Mesothelial cell of epicardium (in vitro differentiated cells): ENCODE measurements around the gene SH3RF3. TPM values are rescaled to one million over a fixed set of nuclear protein-coding genes. Genes with fewer than 3 reads are reported as not detected.

Experiments
- DNase-seq, 2 experiments: peaks; one replicate each; pipeline ENCODE4 v3.0.0; 2021; ENCODE audit warnings: low spot score in 2 of 2; ENCODE audit not compliant: unreplicated experiment in 2 of 2
- H3K27ac Mint-ChIP-seq: 2 replicates; pipeline ENCODE4 v1.8.0; 2021; ENCODE audit warnings: mixed read lengths
- H3K27me3 Mint-ChIP-seq: 2 replicates; pipeline ENCODE4 v1.8.0; 2021; ENCODE audit warnings: low read depth, mixed read lengths
- H3K36me3 Mint-ChIP-seq: 2 replicates; pipeline ENCODE4 v1.8.0; 2021; ENCODE audit warnings: mixed read lengths
- H3K4me1 Mint-ChIP-seq: 2 replicates; pipeline ENCODE4 v1.8.0; 2021; ENCODE audit warnings: mixed read lengths
- H3K4me3 Mint-ChIP-seq: 2 replicates; pipeline ENCODE4 v1.8.0; 2021; ENCODE audit warnings: mild to moderate bottlenecking, moderate library complexity, mixed read lengths
- H3K9me3 Mint-ChIP-seq: 2 replicates; pipeline ENCODE4 v1.8.0; 2021; ENCODE audit warnings: mixed read lengths
- CTCF ChIP-seq: fragments of 200-600 bp; sonication (generic); IDR thresholded peaks from one replicate; pipeline ENCODE4 v1.5.0; 2021; ENCODE audit warnings: antibody characterized with exemption; ENCODE audit not compliant: unreplicated experiment
- total RNA-seq: library from RNA; stranded (reverse); gene quantifications from 3 replicates; pipeline ENCODE4 v1.2.1, GENCODE V29; 2021

SH3RF3 gene
- total RNA-seq, 1 donor from 2014 or later = 2.7 TPM

DNA sequence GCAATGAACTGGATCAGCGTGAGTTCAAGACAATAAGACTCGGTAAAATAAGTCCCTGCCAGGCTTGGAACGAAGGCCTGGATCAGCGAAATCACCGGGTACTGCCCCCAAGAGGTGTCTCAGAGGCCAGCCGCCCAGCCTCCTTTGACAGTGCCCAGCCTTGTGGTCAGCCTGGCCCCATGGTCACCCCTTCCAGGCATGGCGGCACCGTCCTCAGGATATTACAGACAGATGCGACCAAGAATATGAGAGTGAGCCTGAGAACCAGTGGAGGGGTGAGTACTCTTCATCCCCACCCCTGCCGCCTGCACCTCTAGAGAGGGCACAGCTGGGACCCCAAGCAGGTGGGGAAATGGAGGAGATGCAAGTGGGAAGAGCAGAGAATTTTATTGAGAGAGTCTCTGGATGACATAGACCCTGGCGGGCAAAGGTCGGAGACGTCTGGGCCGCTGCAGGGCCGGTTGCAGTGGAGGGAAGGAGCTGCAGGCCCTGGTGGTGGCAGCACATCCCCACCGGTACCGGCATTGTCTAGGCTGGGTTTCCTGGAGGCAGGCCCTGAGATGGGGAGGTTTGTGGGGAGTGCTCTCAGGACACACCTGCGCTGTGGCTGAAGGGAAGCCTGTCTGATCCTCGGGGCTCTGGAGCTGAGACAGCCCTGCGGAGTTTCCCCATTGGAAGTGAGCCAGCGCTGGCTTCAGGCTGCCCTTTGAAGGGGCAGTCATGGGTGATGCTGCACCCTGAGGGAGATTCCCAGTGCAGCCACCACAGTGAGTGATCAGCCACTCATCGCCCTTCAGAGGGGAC is 294.8 kb downstream of the SH3RF3 start:
- H3K4me3 Mint-ChIP-seq = no peak overlapping the region
- DNase-seq = no peak
- H3K36me3 Mint-ChIP-seq = no peaks in the 10 kb centered on the region
- no peak overlapping the region for H3K27ac Mint-ChIP-seq
- H3K9me3 Mint-ChIP-seq = peaks cover 12% of the 10 kb centered on the region
- no peak for TF ChIP-seq CTCF
- H3K27me3 Mint-ChIP-seq = no peaks in the 10 kb centered on the region
- H3K4me1 Mint-ChIP-seq = no peaks in the 10 kb centered on the region

GRCh38 chr2:109425411-109425810 is 296.4 kb downstream of the SH3RF3 start:
- H3K27ac Mint-ChIP-seq = no peak overlapping the region
- H3K4me3 Mint-ChIP-seq = no peak overlapping the region

DNA sequence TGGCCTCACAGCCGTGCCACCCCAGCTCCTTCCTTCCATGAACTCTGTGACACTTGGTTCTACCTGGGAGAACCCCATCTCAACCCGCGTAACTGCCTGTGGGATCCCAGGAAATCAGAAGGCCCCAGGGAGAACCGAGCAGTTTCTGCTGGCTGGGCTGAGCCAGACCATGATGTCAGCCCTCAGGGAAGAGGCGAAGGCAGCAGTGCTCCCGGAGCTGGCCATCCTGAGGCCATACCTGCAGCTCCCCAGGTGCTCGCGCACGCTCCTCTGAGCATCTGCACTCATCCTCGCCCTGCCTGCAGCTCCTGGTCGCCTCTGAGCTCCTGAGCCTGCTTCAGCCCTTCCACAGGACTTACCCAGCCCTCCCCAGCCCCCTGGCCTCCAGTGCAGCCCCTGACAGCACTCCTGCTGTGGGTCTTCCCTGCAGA is 298.7 kb downstream of the SH3RF3 start:
- Mint-ChIP-seq H3K27ac (no peak overlapping the region), H3K27me3 (no peaks in the 10 kb centered on the region), H3K9me3 (peaks cover 12% of the 10 kb centered on the region), H3K4me1 (no peaks in the 10 kb centered on the region), H3K36me3 (no peaks in the 10 kb centered on the region), H3K4me3 (no peak overlapping the region)
- DNase-seq = no peak
- no peak for TF ChIP-seq CTCF

More at GRCh38 chr2:109425411-109425810, 296.4 kb downstream of the SH3RF3 start:
- Mint-ChIP-seq H3K36me3 (no peaks in the 10 kb centered on the region), H3K4me1 (no peaks in the 10 kb centered on the region), H3K27me3 (no peaks in the 10 kb centered on the region), H3K9me3 (peaks cover 12% of the 10 kb centered on the region)
- no peak for TF ChIP-seq CTCF
- no peak for DNase-seq

- Mint-ChIP-seq H3K27me3 (no peaks in the 10 kb centered on the region), H3K9me3 (peaks cover 12% of the 10 kb centered on the region), H3K4me1 (no peaks in the 10 kb centered on the region), H3K27ac (no peak overlapping the region), H3K4me3 (no peak overlapping the region), H3K36me3 (no peaks in the 10 kb centered on the region)
- TF ChIP-seq CTCF = no peak
- DNase-seq = no peak
These were observed 299.3 kb downstream of the SH3RF3 start for GRCh38 chr2:109428281-109428680.

DNA sequence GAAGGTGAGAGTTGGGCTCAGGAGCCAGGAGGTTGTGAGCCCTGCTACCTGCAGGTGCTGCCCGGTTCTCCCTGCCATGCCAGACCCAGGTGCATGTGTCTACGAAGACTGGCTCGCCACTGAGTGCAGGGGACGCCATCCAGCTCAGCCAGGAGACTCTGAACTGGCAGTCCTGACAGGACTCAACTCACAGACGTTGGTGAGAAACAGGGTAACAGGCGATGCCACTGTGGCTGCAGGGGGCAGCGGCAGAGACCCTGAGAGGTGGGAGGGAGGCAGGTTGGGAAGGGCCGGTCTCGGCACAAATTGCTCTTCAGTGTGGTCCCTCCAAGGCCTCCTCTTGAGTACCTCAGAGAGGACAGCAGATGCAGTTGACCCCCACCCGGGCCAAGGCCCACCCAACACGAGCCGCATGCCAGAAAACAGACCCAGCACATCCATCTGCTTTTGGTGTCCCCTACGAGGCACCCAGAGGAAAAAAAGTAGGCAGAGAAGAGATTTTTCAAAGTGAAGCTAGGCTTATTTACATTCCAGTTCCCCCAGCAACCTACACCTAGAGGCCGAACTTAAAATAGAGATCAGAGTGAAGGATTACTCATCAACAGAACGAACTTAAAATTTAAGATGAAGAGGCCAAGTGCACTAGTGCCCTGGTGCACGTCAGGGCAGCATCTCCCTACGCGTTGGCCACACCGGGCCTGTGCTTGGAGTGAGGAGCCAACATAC is 300.0 kb downstream of the SH3RF3 start:
- H3K4me3 Mint-ChIP-seq = no peak overlapping the region
- H3K36me3 Mint-ChIP-seq = no peaks in the 10 kb centered on the region
- H3K27me3 Mint-ChIP-seq = no peaks in the 10 kb centered on the region
- TF ChIP-seq CTCF = no peak
- H3K4me1 Mint-ChIP-seq = no peaks in the 10 kb centered on the region
- no peak for DNase-seq
- peaks cover 12% of the 10 kb centered on the region for H3K9me3 Mint-ChIP-seq
- no peak overlapping the region for H3K27ac Mint-ChIP-seq
